ENCODE results near the gene RNF212.

GRCh38 chr4:1099684-1100335 lies 13.6 kb downstream of the RNF212 start:
- no peak for TF ChIP-seq CTCF (IDR thresholded peaks at IDR 0.05 in 4 of 5, conservative IDR thresholded peaks at IDR 0.05 in 1 of 5)
- TF ChIP-seq POLR2A (IDR thresholded peaks at IDR 0.05): no peak
